Measurements from ENCODE around the gene FLAD1.

FLAD1 gene

DNA sequence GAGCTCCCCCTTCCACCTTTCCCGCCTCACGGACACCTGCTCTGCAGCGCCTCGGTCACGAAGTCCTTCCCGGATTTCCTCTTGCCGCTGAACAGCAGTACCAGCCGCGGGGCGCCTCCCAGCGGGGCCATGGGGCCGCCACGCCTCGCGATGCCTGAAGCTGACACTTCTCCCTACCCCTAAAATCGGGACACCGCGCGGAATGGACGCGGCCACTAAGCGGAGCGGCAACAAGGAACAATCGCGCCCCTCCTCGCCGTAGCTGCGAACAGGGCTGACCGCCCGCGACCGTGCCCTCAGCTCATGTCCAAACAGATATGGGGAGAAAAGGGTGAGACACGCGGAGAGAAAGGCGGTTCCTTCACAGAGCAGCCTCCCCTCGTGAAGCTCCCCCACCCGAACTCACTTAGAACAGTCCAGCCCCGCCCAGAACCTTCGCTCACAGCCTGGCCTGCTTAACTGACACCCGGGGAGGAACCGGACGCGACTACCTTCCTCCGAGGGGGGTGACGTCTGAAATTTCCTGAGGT lies 46.5 kb upstream of the FLAD1 start, which contains the start of gene PMVK (continued):
- TF ChIP-seq, protein P1, sequence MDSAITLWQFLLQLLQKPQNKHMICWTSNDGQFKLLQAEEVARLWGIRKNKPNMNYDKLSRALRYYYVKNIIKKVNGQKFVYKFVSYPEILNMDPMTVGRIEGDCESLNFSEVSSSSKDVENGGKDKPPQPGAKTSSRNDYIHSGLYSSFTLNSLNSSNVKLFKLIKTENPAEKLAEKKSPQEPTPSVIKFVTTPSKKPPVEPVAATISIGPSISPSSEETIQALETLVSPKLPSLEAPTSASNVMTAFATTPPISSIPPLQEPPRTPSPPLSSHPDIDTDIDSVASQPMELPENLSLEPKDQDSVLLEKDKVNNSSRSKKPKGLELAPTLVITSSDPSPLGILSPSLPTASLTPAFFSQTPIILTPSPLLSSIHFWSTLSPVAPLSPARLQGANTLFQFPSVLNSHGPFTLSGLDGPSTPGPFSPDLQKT (IDR thresholded peaks at IDR 0.05; ENCODE audit: borderline replicate concordance, low read depth, low read length) = no peak
- TF ChIP-seq, protein P2, sequence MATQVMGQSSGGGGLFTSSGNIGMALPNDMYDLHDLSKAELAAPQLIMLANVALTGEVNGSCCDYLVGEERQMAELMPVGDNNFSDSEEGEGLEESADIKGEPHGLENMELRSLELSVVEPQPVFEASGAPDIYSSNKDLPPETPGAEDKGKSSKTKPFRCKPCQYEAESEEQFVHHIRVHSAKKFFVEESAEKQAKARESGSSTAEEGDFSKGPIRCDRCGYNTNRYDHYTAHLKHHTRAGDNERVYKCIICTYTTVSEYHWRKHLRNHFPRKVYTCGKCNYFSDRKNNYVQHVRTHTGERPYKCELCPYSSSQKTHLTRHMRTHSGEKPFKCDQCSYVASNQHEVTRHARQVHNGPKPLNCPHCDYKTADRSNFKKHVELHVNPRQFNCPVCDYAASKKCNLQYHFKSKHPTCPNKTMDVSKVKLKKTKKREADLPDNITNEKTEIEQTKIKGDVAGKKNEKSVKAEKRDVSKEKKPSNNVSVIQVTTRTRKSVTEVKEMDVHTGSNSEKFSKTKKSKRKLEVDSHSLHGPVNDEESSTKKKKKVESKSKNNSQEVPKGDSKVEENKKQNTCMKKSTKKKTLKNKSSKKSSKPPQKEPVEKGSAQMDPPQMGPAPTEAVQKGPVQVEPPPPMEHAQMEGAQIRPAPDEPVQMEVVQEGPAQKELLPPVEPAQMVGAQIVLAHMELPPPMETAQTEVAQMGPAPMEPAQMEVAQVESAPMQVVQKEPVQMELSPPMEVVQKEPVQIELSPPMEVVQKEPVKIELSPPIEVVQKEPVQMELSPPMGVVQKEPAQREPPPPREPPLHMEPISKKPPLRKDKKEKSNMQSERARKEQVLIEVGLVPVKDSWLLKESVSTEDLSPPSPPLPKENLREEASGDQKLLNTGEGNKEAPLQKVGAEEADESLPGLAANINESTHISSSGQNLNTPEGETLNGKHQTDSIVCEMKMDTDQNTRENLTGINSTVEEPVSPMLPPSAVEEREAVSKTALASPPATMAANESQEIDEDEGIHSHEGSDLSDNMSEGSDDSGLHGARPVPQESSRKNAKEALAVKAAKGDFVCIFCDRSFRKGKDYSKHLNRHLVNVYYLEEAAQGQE (tag by site-specific recombination; IDR thresholded peaks at IDR 0.05) = peak; percentile 56; the same call in 1 of the 2 replicates
- TF ChIP-seq ZNF292 (tag by site-specific recombination; IDR thresholded peaks at IDR 0.05; ENCODE audit: borderline replicate concordance, low read depth) (no peak), ZBTB7A (tag by site-specific recombination; IDR thresholded peaks at IDR 0.05; ENCODE audit: low read depth) (peak; percentile 16; the same call in 1 of the 2 replicates), TRIM28 (IDR thresholded peaks at IDR 0.05; ENCODE audit: borderline replicate concordance, low read length) (peak; percentile 11; the same call in 1 of the 2 replicates), TCF7L2 (IDR thresholded peaks at IDR 0.05; ENCODE audit: borderline replicate concordance, low read depth, low read length) (peak; percentile 70; the same call in 1 of the 2 replicates), ZNF423 (tag by site-specific recombination; IDR thresholded peaks at IDR 0.05) (0 out of 2 replicates have a peak, but pooled peaks have one; percentile 53), KLF7 (tag by site-specific recombination; IDR thresholded peaks at IDR 0.05; ENCODE audit: borderline replicate concordance) (peak; percentile 81; the same call in 1 of the 2 replicates), KLF16 (tag by site-specific recombination; IDR thresholded peaks at IDR 0.05) (peak; percentile 73; the same call in 1 of the 2 replicates), ZNF2 (tag by site-specific recombination; IDR thresholded peaks at IDR 0.05) (peak; percentile 92), ZEB2 (tag by site-specific recombination; IDR thresholded peaks at IDR 0.05) (peak; percentile 79), ZNF19 (tag by site-specific recombination; IDR thresholded peaks at IDR 0.05; ENCODE audit: low read depth) (no peak), OVOL3 (tag by site-specific recombination; IDR thresholded peaks at IDR 0.05) (0 out of 2 replicates have a peak, but pooled peaks have one; percentile 15), ZNF341 (tag by site-specific recombination; IDR thresholded peaks at IDR 0.05; ENCODE audit: low read depth) (peak; percentile 95), SP3 (tag by site-specific recombination; IDR thresholded peaks at IDR 0.05) (peak; percentile 87), ZNF707 (tag by site-specific recombination; IDR thresholded peaks at IDR 0.05) (no peak; the same call in 1 of the 2 replicates), PRDM1 (tag by site-specific recombination; IDR thresholded peaks at IDR 0.05) (peak; percentile 47; the same call in 1 of the 2 replicates), ZNF266 (tag by site-specific recombination; IDR thresholded peaks at IDR 0.05; ENCODE audit: low read depth) (no peak; the same call in 1 of the 2 replicates), ZNF555 (tag by site-specific recombination; conservative IDR thresholded peaks at IDR 0.05) (no peak), ZNF10 (tag by site-specific recombination; IDR thresholded peaks at IDR 0.05) (0 out of 2 replicates have a peak, but pooled peaks have one; percentile 24)
- TF ChIP-seq, protein P3, sequence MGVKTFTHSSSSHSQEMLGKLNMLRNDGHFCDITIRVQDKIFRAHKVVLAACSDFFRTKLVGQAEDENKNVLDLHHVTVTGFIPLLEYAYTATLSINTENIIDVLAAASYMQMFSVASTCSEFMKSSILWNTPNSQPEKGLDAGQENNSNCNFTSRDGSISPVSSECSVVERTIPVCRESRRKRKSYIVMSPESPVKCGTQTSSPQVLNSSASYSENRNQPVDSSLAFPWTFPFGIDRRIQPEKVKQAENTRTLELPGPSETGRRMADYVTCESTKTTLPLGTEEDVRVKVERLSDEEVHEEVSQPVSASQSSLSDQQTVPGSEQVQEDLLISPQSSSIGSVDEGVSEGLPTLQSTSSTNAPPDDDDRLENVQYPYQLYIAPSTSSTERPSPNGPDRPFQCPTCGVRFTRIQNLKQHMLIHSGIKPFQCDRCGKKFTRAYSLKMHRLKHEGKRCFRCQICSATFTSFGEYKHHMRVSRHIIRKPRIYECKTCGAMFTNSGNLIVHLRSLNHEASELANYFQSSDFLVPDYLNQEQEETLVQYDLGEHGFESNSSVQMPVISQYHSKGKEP (tag by site-specific recombination; IDR thresholded peaks at IDR 0.05) = peak; percentile 21; the same call in 1 of the 2 replicates
- TF ChIP-seq, protein P4, sequence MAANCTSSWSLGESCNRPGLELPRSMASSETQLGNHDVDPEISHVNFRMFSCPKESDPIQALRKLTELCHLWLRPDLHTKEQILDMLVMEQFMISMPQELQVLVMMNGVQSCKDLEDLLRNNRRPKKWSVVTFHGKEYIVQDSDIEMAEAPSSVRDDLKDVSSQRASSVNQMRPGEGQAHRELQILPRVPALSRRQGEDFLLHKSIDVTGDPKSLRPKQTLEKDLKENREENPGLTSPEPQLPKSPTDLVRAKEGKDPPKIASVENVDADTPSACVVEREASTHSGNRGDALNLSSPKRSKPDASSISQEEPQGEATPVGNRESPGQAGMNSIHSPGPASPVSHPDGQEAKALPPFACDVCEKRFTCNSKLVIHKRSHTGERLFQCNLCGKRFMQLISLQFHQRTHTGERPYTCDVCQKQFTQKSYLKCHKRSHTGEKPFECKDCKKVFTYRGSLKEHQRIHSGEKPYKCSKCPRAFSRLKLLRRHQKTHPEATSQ (tag by site-specific recombination; IDR thresholded peaks at IDR 0.05) = peak; percentile 83
- TF ChIP-seq, protein P5, sequence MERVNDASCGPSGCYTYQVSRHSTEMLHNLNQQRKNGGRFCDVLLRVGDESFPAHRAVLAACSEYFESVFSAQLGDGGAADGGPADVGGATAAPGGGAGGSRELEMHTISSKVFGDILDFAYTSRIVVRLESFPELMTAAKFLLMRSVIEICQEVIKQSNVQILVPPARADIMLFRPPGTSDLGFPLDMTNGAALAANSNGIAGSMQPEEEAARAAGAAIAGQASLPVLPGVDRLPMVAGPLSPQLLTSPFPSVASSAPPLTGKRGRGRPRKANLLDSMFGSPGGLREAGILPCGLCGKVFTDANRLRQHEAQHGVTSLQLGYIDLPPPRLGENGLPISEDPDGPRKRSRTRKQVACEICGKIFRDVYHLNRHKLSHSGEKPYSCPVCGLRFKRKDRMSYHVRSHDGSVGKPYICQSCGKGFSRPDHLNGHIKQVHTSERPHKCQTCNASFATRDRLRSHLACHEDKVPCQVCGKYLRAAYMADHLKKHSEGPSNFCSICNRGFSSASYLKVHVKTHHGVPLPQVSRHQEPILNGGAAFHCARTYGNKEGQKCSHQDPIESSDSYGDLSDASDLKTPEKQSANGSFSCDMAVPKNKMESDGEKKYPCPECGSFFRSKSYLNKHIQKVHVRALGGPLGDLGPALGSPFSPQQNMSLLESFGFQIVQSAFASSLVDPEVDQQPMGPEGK (tag by site-specific recombination; IDR thresholded peaks at IDR 0.05) = peak; percentile 89
- TF ChIP-seq, protein P6, sequence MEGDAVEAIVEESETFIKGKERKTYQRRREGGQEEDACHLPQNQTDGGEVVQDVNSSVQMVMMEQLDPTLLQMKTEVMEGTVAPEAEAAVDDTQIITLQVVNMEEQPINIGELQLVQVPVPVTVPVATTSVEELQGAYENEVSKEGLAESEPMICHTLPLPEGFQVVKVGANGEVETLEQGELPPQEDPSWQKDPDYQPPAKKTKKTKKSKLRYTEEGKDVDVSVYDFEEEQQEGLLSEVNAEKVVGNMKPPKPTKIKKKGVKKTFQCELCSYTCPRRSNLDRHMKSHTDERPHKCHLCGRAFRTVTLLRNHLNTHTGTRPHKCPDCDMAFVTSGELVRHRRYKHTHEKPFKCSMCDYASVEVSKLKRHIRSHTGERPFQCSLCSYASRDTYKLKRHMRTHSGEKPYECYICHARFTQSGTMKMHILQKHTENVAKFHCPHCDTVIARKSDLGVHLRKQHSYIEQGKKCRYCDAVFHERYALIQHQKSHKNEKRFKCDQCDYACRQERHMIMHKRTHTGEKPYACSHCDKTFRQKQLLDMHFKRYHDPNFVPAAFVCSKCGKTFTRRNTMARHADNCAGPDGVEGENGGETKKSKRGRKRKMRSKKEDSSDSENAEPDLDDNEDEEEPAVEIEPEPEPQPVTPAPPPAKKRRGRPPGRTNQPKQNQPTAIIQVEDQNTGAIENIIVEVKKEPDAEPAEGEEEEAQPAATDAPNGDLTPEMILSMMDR (tag by site-specific recombination; IDR thresholded peaks at IDR 0.05) = peak; percentile 99
- TF ChIP-seq, protein P7, sequence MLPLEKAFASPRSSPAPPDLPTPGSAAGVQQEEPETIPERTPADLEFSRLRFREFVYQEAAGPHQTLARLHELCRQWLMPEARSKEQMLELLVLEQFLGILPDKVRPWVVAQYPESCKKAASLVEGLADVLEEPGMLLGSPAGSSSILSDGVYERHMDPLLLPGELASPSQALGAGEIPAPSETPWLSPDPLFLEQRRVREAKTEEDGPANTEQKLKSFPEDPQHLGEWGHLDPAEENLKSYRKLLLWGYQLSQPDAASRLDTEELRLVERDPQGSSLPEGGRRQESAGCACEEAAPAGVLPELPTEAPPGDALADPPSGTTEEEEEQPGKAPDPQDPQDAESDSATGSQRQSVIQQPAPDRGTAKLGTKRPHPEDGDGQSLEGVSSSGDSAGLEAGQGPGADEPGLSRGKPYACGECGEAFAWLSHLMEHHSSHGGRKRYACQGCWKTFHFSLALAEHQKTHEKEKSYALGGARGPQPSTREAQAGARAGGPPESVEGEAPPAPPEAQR (tag by site-specific recombination; IDR thresholded peaks at IDR 0.05) = no peak

Measured in HEK293 (cell line).